ENCODE data around the gene PRKN.

GRCh38 chr6:162371121-162371520 lies 356.4 kb downstream of the PRKN start:
- TF ChIP-seq, protein P1, sequence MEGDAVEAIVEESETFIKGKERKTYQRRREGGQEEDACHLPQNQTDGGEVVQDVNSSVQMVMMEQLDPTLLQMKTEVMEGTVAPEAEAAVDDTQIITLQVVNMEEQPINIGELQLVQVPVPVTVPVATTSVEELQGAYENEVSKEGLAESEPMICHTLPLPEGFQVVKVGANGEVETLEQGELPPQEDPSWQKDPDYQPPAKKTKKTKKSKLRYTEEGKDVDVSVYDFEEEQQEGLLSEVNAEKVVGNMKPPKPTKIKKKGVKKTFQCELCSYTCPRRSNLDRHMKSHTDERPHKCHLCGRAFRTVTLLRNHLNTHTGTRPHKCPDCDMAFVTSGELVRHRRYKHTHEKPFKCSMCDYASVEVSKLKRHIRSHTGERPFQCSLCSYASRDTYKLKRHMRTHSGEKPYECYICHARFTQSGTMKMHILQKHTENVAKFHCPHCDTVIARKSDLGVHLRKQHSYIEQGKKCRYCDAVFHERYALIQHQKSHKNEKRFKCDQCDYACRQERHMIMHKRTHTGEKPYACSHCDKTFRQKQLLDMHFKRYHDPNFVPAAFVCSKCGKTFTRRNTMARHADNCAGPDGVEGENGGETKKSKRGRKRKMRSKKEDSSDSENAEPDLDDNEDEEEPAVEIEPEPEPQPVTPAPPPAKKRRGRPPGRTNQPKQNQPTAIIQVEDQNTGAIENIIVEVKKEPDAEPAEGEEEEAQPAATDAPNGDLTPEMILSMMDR (IDR thresholded peaks at IDR 0.05), result no peak
- no peak for TF ChIP-seq POLR2A (IDR thresholded peaks at IDR 0.05)
- TF ChIP-seq POLR2AphosphoS5 (IDR thresholded peaks at IDR 0.05), result no peak
